ENCODE measurements around the gene HS6ST1.
"Not testable (repeated sequence)": the region's sequence is repeated elsewhere in the genome, so short reads cannot be mapped to it uniquely, and the experiment has no call there.

Gene HS6ST1

DNA sequence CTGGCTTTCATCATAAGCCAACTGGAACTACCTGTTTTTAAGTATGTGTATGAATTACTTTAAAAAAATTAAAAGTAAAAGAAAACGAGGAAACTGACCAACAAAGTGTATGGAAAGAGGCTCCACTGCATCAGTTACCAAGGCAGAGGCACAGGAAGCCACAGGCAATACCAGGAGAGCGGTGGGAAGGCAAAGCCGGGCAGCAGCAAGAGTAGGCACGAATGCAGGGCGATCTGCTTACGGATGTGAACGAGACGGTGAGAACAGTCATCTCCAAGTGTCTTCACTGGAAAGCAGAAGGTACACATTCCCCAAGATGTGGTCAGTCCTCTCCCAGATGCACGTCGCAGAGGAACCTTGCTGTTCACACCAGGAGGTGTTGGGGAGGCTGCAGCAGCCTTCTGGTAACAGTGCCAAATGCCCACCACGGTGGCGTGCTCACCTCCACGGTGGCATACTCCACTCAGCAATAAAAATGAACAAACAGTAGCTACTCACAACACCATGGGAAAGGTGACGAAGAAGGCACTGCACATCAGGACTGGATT lies 43.1 kb downstream of the HS6ST1 start:
- no peak for FAIRE-seq
- TF ChIP-seq POLR2A (IDR thresholded peaks at IDR 0.05; ENCODE audit: low read depth, low read length) = no peak
- DNase-seq (ENCODE audit: insufficient read length, low spot score) = no peak

DNA sequence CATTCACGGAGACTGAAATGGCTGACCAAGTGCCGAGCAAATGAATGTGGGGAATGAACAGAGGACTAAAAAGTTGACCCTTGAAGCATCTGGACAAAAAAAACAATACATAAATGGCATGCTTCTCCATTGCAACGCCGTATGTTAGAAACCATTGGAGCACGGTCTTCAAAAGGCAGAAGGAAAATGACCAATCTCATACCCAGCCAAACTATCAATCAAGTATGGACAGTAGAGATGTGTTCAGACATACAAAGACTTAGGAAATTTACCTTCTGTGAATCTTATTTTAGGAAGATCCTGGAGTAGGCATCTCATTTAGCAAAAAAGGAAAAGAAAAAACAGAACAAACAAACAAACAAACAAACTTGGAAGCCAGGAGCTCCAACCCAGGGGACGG lies 44.5 kb downstream of the HS6ST1 start:
- TF ChIP-seq POLR2A (IDR thresholded peaks at IDR 0.05; ENCODE audit: low read depth, low read length) = no peak
- FAIRE-seq (no peak), DNase-seq (ENCODE audit: insufficient read length, low spot score) (no peak)

DNA sequence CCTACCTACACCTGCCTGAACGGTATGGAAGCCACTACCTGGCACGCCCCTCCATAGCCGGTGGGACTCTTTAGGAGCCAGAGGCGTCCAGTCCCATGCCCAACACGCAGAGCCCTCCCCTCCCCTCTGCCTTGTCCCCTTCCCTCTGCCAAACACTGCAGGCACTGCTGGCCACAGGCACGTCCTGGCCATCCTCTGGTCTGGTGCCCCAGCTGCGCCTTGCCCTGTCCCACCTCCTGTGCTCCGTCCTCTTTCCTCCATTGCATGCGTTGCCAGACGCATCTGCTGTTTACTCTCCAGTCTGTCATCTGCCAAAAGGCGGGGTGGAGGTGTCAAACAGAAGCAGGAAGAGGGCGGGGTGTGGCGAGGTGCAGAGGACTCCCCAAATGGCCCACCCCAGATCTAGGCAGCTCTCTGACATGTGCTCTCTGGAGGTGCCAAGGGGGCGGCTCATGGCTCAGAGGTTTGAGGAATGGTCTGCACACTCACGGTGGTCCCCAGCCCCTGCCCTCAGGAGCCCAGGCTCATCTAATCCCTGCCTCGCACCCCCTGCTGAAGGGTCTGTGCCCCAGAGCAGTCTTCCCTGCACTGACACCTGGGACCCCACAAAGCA lies 45.1 kb downstream of the HS6ST1 start:
- DNase-seq (ENCODE audit: insufficient read length, low spot score) (no peak), FAIRE-seq (no peak)
- TF ChIP-seq POLR2A (IDR thresholded peaks at IDR 0.05; ENCODE audit: low read depth, low read length) = no peak

DNA sequence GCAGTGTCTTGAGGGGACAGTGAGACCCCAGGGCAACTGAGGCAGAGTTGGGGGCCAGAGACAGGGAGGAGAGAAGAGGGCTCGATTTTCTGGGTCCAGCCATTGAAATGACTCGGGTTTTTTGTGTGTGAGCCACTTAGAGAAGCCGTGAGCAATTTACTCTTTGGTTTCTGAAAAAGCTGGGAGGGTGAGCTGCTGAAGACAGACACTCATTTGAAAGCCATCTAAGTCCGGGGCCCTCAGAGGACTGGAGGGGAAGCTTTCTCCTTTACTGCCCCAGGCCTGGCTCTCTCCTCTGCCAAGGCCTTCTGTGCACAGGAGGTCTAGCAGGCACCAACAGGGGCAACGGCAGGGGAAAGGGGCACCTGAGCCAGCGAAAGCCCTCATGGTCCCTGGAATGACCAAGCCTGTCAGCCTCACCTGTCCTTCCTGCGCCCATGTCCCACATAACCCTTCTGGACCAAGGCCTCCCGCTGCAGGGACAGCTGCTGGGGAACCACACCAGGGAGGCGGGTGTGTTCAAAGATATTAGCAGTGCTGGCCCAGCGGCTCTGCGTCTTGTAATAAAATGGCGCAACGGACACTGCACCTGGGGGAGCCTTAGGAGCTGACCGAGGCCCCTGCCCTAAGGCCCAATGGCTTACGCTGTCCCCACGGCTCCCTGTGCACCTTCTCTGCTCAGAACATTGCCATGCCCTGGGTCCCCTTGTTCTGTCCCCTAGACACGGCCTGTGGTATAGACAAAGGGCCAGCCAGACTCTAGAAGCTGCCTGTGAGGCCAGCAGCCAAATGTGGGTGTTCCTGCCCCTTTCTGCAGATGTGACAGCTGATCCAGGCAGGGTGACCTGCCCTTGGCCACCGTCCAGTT lies 45.8 kb downstream of the HS6ST1 start:
- no peak for DNase-seq (ENCODE audit: insufficient read length, low spot score)
- no peak for TF ChIP-seq POLR2A (IDR thresholded peaks at IDR 0.05; ENCODE audit: low read depth, low read length)
- FAIRE-seq = no peak

DNA sequence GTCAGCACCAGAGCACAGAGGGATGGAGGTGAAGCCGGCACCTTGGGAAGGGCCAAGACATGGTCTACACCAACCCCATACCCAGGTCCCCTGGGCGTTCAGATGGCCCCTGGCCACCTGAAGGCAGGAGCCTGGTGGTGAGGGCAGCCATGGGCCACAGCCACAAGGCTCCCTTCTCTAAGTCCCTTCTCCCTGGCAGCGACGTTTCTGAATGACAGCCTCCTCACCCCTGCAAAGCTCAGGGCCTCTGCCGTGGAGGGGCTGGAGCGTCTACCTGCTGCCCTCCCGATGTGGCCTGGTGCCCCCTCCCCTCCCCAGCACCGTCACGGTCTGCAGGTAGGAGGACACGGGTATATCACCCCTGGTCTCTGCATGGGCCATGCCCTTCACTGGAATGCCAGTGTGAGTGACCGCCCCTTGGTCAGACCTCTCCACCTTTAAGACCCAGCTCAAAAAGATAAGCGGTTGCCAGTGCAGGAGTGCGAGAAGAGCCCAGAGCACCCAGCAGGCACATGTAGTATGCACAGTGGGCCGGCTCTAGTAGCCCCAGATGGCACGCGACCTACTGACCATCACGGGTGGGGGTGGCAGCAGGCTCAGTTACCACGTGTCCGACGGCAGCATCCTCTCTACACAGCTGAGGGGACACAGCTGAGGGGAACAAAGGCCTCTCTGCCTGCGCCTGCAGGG lies 46.6 kb downstream of the HS6ST1 start:
- no peak for FAIRE-seq
- no peak for DNase-seq (ENCODE audit: insufficient read length, low spot score)
- no peak for TF ChIP-seq POLR2A (IDR thresholded peaks at IDR 0.05; ENCODE audit: low read depth, low read length)

DNA sequence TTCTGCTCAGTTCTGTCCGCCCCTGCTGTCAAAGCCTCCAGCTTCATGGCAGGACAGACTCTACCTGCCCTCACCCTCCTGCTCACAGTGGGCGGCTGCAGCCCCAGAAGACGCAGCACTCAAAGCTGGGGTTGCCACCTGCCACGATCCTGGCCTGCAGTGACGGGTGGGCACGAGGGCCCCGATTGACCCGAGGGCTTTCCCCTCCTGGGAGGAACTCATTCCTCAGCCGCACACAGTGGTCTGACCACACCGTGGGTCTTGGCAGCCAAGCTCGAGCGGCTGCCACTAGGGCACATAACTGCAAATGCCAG lies 47.1 kb downstream of the HS6ST1 start:
- no peak for TF ChIP-seq POLR2A (IDR thresholded peaks at IDR 0.05; ENCODE audit: low read depth, low read length)
- no peak for DNase-seq (ENCODE audit: insufficient read length, low spot score)
- no peak for FAIRE-seq

DNA sequence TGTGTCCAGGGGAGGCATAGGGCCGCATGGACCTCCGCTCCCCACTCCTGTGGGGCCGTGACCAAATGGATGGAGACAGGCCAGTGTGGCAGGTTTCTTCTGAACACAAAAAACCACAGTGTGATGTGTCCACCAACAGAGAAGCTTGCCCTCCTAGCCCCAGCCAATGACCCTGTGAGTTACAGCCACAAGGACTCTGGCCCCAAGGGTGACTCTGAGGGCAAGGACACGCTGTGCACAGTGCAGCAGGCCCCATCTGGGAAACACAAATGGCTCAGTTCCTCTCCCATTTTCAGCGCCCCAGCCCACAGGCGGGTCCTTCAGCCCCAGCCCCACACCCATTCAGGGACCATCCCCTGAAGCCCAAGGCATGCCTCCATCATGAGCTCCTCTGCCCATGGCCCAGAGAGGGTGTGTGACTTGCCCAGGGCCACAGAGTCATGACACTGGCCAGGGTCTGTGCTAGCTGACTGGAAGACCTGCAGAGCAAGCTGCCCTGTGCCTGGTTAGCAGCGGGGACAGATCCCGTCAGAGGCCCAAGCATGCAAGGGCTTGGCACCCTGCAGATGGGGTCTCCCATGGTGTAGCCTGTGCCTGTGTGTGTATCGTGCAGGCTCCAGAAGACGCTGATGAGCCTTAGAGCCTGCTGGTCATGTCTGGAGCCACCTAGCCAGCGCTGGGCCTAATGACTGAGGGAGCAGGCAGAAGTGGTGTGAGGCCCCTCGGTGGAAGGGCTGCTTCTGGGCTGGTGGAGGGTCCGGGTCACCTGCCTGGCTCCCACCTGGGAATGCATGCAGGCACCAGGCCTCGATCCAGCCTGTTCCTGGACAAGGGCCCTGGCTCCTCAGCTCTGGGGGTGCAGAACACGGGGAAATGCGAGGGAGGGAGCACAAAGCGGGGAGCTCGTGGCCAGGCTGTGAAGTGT lies 47.7 kb downstream of the HS6ST1 start:
- no peak for TF ChIP-seq POLR2A (IDR thresholded peaks at IDR 0.05; ENCODE audit: low read depth, low read length)
- no peak for FAIRE-seq
- DNase-seq (ENCODE audit: insufficient read length, low spot score) = no peak

DNA sequence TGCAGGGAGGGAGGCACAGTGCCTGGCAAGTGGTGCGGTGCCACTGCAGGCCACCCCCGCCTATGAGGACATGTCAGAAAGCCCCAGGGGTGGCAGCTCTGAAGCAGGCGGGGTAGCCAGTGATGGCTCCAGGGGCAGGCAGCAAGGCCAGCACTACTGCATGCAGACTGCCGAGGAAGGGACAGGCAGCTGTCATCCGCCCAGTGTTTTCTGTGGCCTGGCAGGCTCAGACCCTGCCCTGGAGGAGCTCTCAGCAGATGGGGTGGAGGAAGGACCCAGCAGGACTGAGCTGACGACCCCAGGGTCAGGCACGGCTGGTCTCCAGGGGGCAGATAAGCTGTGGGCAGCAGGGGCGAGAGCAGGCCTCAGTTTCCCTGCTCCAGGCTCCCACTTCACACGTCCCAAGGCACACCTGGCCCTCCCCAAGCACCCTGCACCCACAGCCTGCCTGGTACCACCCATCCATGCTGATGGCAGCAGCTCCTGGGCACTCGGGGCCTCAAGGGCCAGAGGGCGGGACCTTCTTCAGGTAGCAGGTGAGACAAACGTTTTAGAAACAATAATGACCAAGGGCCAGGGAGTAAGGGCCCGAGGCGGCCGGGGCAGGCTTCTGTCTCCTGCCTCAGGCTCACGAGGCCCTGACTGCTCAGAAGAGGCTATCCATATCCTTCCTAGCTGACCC lies 48.5 kb downstream of the HS6ST1 start:
- FAIRE-seq (no peak), DNase-seq (ENCODE audit: insufficient read length, low spot score) (no peak)
- no peak for TF ChIP-seq POLR2A (IDR thresholded peaks at IDR 0.05; ENCODE audit: low read depth, low read length)

DNA sequence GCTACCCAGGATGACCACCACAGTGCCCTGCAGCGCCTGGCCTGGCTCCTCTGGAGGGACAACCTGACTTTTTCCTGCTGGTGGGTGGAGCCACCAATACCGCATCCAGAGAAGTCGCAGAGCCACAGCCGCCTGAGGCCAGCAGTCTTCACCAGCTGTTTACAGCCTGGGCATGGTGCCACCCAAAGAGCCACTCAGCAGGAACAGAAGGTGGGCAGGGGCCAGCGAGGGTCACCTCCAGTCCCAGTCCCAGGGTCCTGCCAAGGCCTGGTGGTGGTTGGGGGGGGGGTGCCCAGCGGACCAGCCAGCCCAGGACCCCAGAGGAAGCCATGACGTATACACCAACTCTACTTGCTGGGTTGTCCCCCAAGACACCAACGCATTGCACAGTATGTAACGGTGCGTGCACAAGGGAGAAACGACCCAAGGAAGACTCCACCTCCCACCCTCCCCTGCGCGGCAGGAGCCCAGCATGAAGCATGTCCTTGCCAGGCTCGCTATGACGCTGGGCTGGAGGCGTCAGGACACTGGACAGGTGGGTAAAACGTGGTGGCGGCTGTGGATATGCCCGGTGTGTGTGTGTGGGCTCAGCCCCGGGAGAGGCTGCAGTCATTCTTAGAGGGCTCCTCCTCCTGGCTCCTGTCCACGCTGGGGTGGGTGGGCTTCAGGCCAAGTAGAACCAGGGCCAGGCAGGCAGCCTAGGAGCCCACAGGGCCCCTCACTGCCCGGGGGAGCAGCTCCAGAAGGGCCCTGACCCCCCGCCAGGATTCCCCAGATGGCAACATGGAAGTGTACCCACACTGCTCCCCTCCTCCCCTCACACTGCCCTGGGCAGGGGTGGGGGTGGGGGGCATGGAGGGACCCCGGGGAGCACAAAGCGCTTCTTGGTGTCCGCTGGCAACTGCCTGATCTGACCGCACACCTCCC lies 49.3 kb downstream of the HS6ST1 start:
- no peak for TF ChIP-seq POLR2A (IDR thresholded peaks at IDR 0.05; ENCODE audit: low read depth, low read length)
- DNase-seq (ENCODE audit: insufficient read length, low spot score) (no peak), FAIRE-seq (no peak)

DNA sequence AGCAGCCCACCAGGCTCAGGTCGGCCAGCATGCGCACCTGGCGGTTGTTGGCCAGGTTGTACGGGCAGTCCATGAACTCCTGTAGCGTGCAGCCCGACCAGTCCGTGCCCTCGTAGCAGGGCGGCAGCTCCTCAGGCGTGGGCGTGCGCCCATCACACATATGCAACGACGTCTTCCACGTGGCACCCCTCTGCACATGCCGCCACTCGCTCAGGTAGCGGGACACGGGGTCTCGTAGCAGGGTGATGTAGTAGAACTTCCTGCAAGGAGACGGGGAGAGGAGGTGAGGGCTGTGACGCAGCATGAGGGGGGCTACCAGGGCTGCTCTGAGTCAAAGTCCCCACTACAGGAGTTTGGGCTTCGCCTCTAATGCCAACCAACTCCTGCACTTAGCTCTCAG lies 50.1 kb downstream of the HS6ST1 start:
- DNase-seq (ENCODE audit: insufficient read length, low spot score); FAIRE-seq: not testable (repeated sequence)

DNA sequence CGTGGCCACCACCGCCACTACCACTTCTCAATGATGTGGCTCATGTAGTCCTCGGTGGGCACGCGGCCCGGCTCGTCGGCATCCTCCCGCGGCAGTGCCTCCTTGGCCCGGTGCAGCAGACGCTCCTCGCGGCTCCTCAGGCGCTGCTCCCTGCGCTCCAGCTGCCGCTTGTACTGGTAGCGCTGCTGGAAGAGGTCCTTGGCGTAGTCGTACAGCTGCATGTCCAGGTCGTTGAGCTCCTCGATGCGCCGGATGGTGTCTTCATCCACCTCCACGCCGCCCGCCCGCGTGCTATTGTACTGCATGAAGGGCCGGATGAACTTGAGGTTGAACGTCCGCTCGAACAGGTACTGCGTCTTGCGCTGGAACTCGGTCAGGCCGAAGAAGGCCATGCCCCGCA lies 50.5 kb downstream of the HS6ST1 start:
- not testable (repeated sequence) for FAIRE-seq; DNase-seq (ENCODE audit: insufficient read length, low spot score)

DNA sequence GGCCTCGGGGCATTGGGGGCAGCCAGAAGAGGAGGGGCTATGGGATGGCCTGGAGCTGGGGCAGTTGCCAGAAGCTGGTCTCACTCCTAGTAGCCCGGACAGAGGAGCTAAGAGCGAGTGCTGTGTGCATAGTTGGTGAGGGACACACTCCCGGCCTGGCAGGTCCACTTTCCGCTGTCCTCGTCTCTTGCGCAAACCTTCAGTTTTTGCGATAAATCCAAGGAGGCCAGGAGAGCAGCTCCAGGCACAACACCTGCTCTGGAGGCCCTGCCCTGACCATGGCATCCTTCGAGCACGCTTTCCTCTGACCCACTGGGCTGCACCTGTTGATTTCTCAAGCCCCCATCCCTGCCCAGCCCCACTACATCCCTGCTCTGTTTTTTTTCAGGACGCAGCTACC lies 51.0 kb downstream of the HS6ST1 start:
- not testable (repeated sequence) for FAIRE-seq; DNase-seq (ENCODE audit: insufficient read length, low spot score)

DNA sequence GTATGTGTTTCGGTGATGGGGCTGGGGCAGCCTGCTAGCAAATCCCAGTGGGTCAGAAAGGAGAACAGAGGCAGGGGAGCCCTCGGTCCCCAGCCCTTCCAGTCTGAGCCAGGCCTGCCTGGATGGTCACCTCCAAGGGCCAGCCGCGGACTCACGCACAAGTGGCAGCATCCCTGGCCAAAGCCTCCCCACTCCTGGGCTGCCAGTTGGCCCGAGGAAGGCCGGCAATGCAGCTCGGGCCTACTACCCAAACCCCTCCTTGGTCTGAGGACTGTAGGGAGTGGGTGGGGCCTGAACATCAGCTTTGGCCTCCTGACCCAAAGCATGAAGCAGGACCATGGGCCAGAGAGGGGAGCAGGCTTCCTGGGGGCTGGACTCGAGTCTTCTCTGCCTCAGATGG lies 51.5 kb downstream of the HS6ST1 start:
- FAIRE-seq; DNase-seq (ENCODE audit: insufficient read length, low spot score): not testable (repeated sequence)

DNA sequence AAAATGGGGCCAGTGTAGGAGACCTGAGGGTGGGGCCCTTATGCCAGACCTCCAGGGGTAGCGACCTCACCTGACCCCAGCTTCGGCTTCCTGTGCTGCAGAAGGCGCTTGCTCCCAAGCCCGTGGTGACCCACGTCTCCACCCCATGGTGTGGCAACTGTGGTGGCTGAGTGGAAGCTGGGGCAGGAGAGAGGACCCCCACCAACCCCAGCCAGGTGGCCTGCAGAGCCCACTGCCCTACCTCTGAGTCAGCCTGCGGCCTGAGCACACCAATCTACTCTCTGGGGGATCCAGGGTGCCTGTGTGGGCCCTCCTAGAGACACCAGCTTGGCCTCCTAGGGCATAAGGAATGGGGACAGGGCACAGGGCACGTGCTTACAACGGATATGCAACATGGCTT lies 52.2 kb downstream of the HS6ST1 start:
- not testable (repeated sequence) for DNase-seq (ENCODE audit: insufficient read length, low spot score); FAIRE-seq

DNA sequence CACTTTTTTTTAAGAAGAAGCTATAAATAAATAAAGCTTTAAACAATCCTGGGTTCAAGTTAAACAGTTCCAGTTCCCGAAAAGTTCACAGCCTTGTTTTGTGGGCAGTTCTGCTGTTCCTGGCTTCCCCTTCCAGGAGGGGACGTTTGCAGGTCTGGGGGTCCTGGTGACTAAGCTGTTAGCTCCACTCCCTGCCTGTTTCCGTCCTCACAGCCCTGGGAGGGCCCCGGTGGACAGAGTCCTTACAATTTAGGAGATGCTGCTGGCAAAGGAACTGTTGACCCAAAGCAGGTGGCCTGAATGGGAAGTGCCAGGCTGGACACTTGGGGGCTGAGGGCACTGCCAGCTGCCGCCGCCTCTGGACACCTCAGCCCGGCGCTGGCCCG lies 53.1 kb downstream of the HS6ST1 start:
- FAIRE-seq; DNase-seq (ENCODE audit: insufficient read length, low spot score): not testable (repeated sequence)
